Activated CD8-positive, alpha-beta memory T cell treated with anti-CD3 and anti-CD28 coated beads for 4 hours (primary cell): ENCODE measurements around the gene TRPM8.
"Not testable (repeated sequence)": the region's sequence is repeated elsewhere in the genome, so short reads cannot be mapped to it uniquely, and the experiment has no call there.

ENCODE experiments used
- DNase-seq, 2 donors: peaks; one replicate each; pipeline ENCODE4 v3.0.0-alpha.2; 2020; ENCODE audit warnings: low read depth in 2 of 2

TRPM8 gene

GRCh38 chr2:233917116-233917515 is at the start of gene TRPM8:
TSS of gene TRPM8 (plus strand) at chr2:233917373. CDS start at chr2:233926538, 9,165 bp downstream.
- DNase-seq = no peak

DNA sequence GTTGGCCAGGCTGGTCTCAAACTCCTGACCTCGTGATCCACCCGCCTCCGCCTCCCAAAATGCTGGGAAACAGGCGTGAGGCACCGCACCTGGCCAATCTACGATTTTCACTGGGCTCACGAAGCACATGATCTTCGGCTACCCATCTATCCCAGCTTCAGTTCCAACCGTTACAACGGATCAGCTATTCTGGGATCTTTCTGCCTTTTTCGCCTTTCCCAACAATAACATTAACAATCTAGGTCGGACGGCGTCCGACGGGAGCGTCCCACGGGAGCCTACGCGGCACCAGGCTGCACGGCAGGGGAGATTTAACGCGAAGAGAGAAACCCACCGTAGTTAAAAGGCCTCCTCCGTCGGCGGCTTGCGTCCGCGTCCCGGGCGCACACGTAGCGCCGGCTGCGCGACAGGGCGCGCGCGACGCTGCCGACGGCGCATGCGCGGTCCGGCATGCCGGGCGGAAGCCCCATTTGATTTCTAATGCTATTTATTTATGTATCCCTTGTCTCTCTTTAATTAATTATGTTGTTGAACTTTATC is 49.1 kb upstream of the TRPM8 start, which contains the start of gene MSL3B:
TSS of gene MSL3B (minus strand) at position 394 of the 540 bp plus-strand sequence.
- peak; percentile 14 to 18 for DNase-seq

DNA sequence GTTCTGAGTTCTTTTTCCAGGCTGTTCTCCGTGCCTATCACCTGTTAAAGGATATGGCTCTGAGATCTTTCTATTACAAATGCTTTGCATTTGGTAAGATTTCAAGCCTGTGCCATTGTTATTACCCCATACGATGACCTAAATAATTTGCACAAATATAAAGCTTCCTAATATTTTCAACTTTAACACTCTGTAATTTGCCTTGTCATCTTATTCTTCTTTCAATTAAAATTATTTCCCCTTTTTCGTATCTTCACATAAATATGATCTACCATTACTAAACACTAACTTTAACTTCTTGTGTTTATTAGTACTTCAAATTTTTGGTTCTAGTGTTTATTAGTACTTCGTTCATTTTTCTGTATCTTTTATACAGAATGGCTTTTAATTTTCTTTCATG is 45.7 kb upstream of the TRPM8 start:
- no peak for DNase-seq

DNA sequence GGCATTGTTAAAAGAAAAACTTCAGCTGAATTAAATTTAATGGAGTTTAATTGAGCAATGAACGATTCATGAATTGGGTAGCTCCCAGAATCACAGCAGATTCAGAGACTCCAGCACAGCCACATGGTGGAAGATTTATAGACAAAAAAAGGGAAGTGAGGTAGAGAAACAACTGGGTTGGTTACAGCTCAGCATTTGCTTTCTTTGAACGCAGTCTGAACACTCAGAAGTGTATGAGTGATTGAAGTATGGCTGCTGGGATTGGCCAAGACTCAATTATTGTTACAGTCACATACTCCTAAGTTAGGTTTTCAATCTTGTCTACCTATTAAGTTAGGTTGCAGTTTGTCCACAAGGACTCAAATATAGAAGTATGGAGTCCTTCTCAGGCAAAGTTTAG is 45.0 kb upstream of the TRPM8 start:
- DNase-seq = not testable (repeated sequence)

DNA sequence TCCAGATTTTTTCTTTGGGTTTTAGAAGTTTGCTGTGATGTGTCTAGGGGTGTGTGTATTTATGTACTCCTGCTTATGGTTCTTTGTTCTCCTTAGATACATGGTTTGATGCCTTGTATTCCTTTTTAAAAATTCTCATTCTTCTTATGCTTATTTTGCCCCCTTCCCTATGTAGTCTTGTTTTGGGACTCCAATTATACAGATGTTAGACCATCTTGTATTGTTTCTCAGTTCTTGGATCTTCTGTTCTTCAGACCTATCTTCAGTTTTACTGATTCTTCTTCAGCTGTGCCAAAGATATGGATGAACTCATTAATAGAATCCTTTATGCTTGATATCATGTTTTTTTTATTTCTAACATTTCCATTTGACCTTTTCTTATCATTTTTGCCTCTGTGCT is 34.8 kb upstream of the TRPM8 start:
- DNase-seq = no peak

GRCh38 chr2:233892793-233893192 is 24.4 kb upstream of the TRPM8 start:
- DNase-seq = no peak

- not testable (repeated sequence) for DNase-seq
Measured at GRCh38 chr2:233896253-233896652, 20.9 kb upstream of the TRPM8 start.

- no peak for DNase-seq
Measured at GRCh38 chr2:233901367-233901766, 15.8 kb upstream of the TRPM8 start.

DNA sequence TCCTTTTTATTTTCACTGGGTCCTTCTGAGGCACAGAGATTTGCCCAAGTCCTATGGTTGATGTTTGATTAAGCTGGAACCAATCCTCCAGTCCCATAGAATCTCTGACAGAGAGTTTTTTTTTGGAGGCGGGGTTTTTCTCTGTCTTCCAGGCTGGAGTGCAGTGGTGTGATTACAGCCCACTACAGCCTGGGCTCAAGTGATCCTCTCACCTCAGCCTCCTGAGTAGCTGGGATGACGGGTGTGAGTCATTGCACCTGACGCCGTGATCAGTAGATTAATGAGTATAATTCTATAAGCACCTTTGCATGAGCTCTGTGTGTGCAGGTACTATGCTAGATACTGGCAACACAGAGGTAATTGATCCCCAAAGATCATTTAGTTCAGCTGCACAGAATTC is 15.3 kb upstream of the TRPM8 start:
- no peak for DNase-seq

- DNase-seq = no peak
Measured at GRCh38 chr2:233905945-233906344, 11.2 kb upstream of the TRPM8 start.

DNA sequence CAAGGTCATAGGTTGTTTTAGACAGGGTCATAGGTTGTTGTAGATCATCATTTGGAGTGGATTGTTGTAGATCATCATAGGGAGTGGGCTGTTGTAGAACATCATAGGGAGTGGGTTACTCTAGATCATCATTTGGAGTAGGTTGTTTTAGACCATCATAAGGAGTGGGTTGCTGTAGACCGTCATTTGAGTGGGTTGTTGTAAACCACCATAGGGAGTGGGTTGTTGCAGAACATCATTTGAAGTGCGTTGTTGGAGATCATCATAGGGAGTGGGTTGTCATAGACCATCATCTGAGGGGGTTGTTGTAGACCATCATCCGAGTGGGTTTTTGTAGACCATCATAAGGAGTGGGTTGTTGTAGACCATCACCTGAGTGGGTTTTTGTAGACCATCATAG is 9.5 kb upstream of the TRPM8 start:
- DNase-seq = no peak

DNA sequence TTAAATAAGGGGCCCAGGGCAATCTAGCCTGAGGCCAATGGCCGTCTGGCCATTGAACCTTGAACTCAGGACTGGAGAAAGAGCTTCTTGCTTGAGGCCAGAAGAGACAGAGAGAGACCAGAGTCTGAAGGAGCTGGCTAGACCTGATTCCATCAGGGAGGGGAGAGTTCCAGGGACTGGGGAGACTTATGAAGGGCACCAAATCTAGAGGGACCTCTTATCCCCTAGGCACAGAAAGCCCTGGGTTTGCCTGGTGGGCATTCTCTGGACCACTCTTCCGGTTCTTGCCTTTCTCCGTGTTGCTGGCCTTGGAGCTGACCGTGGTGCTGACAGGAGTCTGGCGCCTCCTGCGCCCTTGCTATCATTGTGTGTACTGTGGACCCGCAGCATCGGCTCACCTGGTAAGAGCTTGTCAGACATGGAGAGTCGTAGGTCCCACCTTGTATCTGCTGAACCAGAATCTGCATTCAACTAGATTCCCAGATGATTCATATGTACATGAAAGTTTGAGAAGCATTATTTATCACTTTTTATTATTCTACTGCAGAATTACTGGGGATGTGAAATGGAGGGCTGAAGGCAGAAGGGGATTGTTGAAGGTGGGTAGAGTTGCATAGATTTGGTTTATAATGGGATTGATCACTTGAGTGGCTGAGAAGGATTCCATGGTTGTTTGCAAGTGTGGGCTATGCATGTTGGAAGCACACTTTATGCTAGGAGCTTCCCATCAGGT is 4.3 kb upstream of the TRPM8 start:
- DNase-seq = no peak

- DNase-seq = no peak
Measured at GRCh38 chr2:233915128-233915527, 2.0 kb upstream of the TRPM8 start.

GRCh38 chr2:233919319-233919718 is 2.1 kb downstream of the TRPM8 start:
- DNase-seq = no peak

DNA sequence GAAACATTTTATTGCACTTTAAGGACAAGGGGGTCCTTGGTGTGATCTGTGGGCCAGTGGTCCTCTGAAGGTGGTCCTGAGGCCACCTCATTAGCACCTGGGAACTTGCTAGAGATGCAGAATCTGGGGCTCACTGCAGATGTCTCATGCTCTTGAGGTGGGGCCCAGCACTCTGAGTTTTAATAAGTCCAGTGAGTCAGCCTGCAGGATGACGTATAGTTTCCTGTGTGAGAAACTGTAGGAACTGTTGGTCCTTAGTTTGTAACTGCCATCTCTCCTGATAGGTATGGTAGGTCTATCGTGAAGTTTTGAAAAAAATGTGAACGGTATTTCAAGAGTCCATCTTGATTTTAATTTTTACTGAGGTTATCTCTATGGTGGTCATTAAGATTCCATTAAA is 2.8 kb downstream of the TRPM8 start:
- no peak for DNase-seq

DNA sequence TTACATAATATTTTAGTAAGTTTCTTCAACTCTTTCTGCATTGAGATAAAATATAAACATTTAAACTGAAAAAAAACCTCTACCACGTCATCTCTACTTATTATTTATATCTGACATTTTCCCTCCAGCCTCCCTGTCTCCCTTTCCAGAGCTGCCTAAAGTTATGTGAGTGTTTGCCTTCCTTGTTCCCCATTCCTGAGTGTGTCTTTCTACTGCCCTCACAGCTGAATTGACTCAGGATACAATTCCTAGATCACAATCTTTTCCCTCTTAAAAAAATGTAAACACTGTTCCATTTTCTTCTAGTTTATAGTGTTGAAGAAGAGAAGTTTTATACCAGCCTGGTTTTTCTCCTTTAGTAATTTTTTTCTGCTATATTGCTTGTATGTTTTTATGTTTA is 5.3 kb downstream of the TRPM8 start:
- DNase-seq = no peak

DNA sequence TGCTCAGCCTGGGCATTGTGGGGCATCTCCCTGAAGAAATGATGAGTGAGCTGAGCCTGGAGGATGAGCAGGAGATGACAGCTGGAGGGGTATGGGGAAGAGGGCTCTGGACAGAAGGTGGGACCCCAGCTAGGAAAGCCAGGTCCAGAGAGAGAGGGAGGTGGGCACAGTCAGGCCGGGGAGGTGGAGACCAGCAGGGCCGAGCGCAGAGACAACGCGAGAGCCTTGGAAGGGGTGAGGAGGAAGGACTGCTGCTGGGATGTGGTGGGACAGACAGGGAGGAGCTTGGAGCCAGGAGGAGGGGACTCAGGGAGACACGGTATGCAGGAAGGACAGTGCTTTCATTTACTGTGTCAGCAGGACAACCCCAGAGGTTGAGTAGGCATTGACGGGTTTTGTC is 8.2 kb downstream of the TRPM8 start:
- DNase-seq = no peak

DNA sequence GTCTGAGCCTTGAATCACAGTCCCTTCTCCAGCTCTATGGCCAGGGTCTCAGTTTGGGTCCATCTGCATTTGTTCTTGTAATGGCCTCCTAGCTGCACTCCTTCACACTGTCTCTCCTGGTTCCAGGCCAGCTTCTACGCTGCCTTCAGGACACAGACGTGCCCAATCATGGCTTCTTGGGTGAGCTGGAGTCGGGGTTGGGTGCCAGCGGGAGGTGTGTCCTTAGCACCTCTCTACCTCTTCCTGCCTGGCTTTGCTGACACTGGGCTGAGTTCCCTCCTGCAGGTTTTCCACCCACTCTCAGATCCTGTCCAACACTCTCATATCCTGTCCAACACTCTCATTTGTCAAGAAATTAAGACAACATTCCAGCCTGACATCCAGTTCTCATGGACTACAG is 9.6 kb downstream of the TRPM8 start:
- DNase-seq = no peak

GRCh38 chr2:233928594-233929351 is 11.6 kb downstream of the TRPM8 start:
- DNase-seq = no peak

DNA sequence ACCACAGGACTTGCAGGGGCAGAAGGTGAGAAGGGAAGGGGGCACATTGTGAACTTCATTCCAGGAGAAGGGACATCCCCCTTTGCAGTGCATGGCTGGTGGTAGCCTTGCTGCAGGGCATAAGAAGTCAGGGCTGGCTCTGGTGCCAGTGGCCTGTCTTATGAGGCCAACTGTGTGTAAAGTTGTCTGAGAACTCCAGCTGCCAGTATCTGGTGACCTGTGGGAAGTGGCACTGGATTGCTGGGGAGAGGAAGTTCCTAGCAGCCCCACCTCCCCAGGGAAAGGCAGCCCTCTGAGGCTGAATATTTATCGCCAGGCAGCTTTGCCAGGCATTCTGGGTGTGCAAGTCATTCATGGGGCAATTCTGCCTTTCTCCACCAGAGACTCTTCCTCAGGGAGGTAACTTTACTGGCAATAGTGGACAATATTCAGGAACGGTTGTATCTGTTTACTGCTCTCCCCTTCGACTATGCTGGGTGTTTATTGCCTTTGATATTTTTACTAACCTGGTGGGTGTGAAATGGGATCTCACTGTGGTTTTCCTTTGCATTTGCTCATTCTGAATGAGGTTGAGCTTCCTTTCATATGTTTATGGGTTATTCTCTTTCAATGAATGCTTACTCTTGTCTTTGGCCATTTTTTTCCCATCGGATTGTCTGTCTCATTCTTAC is 12.3 kb downstream of the TRPM8 start:
- DNase-seq = no peak

DNA sequence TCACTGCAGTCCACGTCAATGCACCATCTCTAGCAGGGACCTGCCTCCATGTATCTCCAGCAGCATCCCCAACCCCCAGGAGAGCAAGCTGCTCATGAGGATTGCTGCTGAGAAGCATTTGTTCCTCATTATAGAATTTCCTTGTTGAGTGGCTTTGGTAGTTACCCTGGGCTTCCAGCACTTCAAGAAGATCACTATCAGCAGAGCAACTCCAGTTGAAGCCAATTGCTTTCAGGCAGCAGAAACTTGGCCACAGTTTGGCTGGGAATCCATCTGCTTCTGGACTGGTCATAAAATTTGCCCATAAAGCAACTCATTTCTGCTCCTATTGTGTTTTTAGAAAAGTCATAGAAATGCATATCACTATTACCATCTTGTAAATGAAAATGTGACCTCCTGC is 17.4 kb downstream of the TRPM8 start:
- DNase-seq = no peak

- no peak for DNase-seq
Measured at GRCh38 chr2:233935426-233935825, 18.3 kb downstream of the TRPM8 start.
